Thyroid gland (tissue), 4 donors: ENCODE measurements around the gene MAGI2. TPM values are rescaled to one million over a fixed set of nuclear protein-coding genes. Genes with fewer than 3 reads are reported as not detected.

Experiments
- DNase-seq, 2 donors: peaks; one replicate each; pipeline ENCODE4 v3.0.0-alpha.2; 2019
- H3K27ac ChIP-seq, 3 donors: fragments of 200-600 bp; sonication (generic); 1 replicate in 2 of 3; 2 replicates in 1 of 3; pipeline ENCODE4 v1.5.1; 2016 to 2019; ENCODE audit warnings: mild to moderate bottlenecking in 1 of 3, moderate library complexity in 1 of 3
- H3K27me3 ChIP-seq: fragments of 200-600 bp; sonication (generic); one replicate; pipeline ENCODE4 v1.5.1; 2019
- H3K36me3 ChIP-seq, 2 donors: fragments of 200-600 bp; sonication (generic); one replicate each; pipeline ENCODE4 v1.5.1; 2016 to 2019
- H3K4me1 ChIP-seq, 2 donors: fragments of 200-600 bp; sonication (generic); one replicate each; pipeline ENCODE4 v1.5.1; 2017 to 2019
- H3K4me3 ChIP-seq, 3 donors: fragments of 200-600 bp; sonication (generic); replicated peaks in 1 of 3; 1 replicate in 2 of 3; 2 replicates in 1 of 3; pipeline ENCODE4 v1.5.1; 2016; ENCODE audit warnings: mild to moderate bottlenecking in 1 of 3
- H3K9me3 ChIP-seq: fragments of 200-600 bp; sonication (generic); one replicate; pipeline ENCODE4 v1.5.1; 2017
- POLR2A ChIP-seq, 2 donors: fragments of 450-650 bp; IDR thresholded peaks; one replicate each; pipeline ENCODE4 v1.6.1; 2017; ENCODE audit warnings: antibody characterized with exemption in 2 of 2, mild to moderate bottlenecking in 2 of 2, moderate library complexity in 1 of 2
- WGBS, 2 donors: methylation state at CpG; one replicate each; pipeline ENCODE4 v1.1.5; 2017; 5-methylcytosine and 5-hydroxymethylcytosine counted together
- intact Hi-C: fragments of 100-400 bp; cut with DNase I; formaldehyde crosslinking; loops from one replicate; pipeline ENCODE4 v1.15.1; 2023
- total RNA-seq, 4 donors: library from RNA; depleted of rRNA; stranded (reverse); fragments of >200 nt; gene quantifications; one replicate each; pipeline ENCODE4 v1.2.3, GENCODE V29; 2016
- TF ChIP-seq, protein P1 (sequence below), 6 experiments: fragments of 200-600 bp in 3 of 6; fragments of 450-650 bp in 3 of 6; sonication (generic) in 3 of 6; IDR thresholded peaks; one replicate each; pipeline ENCODE4 v1.5.1; 2016 to 2019; ENCODE audit warnings: antibody characterized with exemption in 6 of 6, mild to moderate bottlenecking in 2 of 6, inconsistent platforms in 1 of 6, moderate library complexity in 1 of 6

MAGI2 gene
- total RNA-seq, 4 donors from 2014 or later, result 20.7 to 31.1 (median 26.0) TPM

DNA sequence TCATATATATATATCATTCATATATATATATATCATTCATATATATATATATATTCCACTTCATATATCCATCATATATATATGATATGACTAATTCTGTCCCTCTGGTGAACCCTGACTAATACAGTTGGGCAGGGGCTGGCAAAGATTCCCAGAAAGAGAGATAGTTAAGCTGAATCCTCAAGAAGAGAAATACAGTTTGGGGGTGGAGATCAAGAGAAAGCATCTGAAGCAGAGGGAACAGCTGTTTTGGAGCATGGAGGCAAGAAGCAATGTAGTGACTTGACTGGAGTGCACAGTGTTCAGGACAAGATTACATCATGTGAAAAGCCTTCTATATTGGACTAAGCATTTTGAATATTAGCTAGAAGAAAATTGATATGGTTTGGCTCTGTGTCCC, 540.7 kb downstream of the MAGI2 start:
- H3K4me3 ChIP-seq, result no peak overlapping the region
- no peaks in the 10 kb centered on the region for H3K4me1 ChIP-seq
- no peaks in the 10 kb centered on the region for H3K36me3 ChIP-seq
- no peak for TF ChIP-seq POLR2A (IDR thresholded peaks at IDR 0.05)
- TF ChIP-seq, protein P1, sequence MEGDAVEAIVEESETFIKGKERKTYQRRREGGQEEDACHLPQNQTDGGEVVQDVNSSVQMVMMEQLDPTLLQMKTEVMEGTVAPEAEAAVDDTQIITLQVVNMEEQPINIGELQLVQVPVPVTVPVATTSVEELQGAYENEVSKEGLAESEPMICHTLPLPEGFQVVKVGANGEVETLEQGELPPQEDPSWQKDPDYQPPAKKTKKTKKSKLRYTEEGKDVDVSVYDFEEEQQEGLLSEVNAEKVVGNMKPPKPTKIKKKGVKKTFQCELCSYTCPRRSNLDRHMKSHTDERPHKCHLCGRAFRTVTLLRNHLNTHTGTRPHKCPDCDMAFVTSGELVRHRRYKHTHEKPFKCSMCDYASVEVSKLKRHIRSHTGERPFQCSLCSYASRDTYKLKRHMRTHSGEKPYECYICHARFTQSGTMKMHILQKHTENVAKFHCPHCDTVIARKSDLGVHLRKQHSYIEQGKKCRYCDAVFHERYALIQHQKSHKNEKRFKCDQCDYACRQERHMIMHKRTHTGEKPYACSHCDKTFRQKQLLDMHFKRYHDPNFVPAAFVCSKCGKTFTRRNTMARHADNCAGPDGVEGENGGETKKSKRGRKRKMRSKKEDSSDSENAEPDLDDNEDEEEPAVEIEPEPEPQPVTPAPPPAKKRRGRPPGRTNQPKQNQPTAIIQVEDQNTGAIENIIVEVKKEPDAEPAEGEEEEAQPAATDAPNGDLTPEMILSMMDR (IDR thresholded peaks at IDR 0.05), result no peak
- intact Hi-C loops, result no loop called here
- no peaks in the 10 kb centered on the region for H3K27me3 ChIP-seq
- H3K9me3 ChIP-seq, result no peaks in the 10 kb centered on the region
- DNase-seq, result no peak
- no peak overlapping the region for H3K27ac ChIP-seq

DNA sequence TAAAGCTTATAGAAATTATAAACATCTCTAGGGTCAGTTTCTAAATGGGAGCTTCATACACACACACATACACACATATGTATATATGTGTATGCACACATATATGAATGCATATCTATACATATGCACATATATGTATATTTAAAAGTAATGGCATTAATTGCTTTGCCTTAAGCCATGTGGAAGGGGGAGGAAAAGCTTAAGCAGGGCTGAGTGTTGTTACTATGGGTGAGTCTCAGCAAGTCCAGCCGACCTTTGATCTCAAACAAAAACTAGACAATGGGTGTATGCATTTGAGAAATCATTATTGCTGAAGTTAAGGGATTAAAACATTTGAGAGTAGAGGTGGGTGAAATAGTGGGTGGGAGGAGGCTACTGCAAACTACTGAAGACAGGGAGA, 546.7 kb downstream of the MAGI2 start:
- intact Hi-C loops, result no loop called here
- Histone ChIP-seq H3K4me3 (no peak overlapping the region), H3K9me3 (no peaks in the 10 kb centered on the region), H3K4me1 (no peaks in the 10 kb centered on the region), H3K36me3 (no peaks in the 10 kb centered on the region), H3K27ac (no peak overlapping the region), H3K27me3 (no peaks in the 10 kb centered on the region)
- 85 to 92% methylated on average over 1 of the region's 1 CpG for WGBS, 2 donors
- TF ChIP-seq, protein P1 (IDR thresholded peaks at IDR 0.05), result no peak
- no peak for TF ChIP-seq POLR2A (IDR thresholded peaks at IDR 0.05)
- DNase-seq, result no peak

DNA sequence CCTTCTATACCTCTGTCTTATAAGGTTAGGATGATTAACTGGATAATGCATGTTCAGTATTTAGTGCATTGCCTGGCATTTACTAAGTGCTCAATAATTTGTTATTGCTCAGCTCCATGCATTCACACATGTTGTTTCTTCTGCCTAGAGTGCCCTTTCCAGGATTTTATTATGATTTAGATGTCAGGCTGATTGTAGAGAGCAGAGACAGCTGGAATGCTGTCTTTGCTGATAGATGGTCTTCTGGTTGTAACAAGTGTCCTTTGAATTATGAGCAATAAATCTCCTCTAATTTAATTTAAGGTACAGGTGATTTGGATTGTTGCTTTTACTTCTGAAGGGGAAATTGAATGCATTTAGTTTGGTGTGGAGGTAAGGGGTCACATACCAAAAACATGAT, 548.0 kb downstream of the MAGI2 start:
- TF ChIP-seq, protein P1 (IDR thresholded peaks at IDR 0.05), result no peak
- no peak for TF ChIP-seq POLR2A (IDR thresholded peaks at IDR 0.05)
- Histone ChIP-seq H3K36me3 (no peaks in the 10 kb centered on the region), H3K27ac (no peak overlapping the region), H3K4me3 (no peak overlapping the region), H3K9me3 (no peaks in the 10 kb centered on the region), H3K4me1 (no peaks in the 10 kb centered on the region), H3K27me3 (no peaks in the 10 kb centered on the region)
- no peak for DNase-seq
- intact Hi-C loops, result no loop called here

DNA sequence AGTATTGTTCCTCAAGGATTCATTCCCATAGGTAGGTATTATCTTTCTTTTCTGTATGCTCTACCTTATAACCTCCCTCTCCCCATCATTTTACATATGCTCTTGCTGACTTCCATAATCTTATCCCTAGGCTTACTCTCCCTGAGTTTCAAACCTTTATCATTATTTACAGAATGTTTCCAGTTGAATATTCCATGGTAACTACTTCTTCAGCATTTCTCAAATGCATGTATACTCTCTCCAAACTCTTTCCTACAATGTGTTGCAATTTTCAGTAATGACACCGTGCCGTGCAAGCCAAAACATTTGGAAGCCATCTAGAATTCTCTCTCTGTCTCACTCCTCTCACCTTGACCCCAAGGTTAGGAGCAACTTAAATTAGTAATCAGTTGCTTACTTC, 548.5 kb downstream of the MAGI2 start:
- intact Hi-C loops, result no loop called here
- H3K27me3 ChIP-seq, result no peaks in the 10 kb centered on the region
- WGBS, 2 donors, result 82 to 94% methylated on average over 2 of the region's 2 CpGs

DNA sequence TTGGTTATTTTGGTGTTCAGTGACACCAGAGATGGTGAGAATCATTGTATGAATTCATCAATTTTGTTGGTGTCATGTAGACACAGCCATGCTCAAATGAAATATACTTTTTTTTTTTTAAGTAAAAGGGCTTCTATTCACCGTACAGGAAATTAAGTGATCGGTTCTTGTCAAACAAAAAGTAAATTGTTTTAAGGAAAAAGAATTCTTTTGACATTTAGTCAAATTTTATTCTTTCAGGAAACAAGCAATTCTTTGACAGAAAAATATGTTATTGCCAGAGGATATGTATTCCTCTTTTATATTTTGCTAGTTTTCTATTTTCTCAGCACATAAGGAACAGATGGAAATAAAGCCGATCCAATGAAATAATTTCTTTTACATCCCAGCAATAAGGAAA, 551.9 kb downstream of the MAGI2 start:
- Histone ChIP-seq H3K4me1 (no peaks in the 10 kb centered on the region), H3K4me3 (no peak overlapping the region), H3K27me3 (no peaks in the 10 kb centered on the region), H3K27ac (no peak overlapping the region), H3K36me3 (no peaks in the 10 kb centered on the region), H3K9me3 (no peaks in the 10 kb centered on the region)
- intact Hi-C loops, result no loop called here
- no peak for TF ChIP-seq POLR2A (IDR thresholded peaks at IDR 0.05)
- TF ChIP-seq, protein P1 (IDR thresholded peaks at IDR 0.05), result no peak
- DNase-seq, result no peak
- 91 to 93% methylated on average over 3 of the region's 3 CpGs for WGBS, 2 donors

More for the DNA sequence above, 548.5 kb downstream of the MAGI2 start:
- H3K36me3 ChIP-seq, result no peaks in the 10 kb centered on the region
- H3K9me3 ChIP-seq, result no peaks in the 10 kb centered on the region
- no peak overlapping the region for H3K4me3 ChIP-seq
- no peak for DNase-seq
- TF ChIP-seq, protein P1 (IDR thresholded peaks at IDR 0.05), result no peak
- TF ChIP-seq POLR2A (IDR thresholded peaks at IDR 0.05), result no peak
- H3K4me1 ChIP-seq, result no peaks in the 10 kb centered on the region
- no peak overlapping the region for H3K27ac ChIP-seq
